ENCODE results near the gene INPP1.

Gene INPP1

DNA sequence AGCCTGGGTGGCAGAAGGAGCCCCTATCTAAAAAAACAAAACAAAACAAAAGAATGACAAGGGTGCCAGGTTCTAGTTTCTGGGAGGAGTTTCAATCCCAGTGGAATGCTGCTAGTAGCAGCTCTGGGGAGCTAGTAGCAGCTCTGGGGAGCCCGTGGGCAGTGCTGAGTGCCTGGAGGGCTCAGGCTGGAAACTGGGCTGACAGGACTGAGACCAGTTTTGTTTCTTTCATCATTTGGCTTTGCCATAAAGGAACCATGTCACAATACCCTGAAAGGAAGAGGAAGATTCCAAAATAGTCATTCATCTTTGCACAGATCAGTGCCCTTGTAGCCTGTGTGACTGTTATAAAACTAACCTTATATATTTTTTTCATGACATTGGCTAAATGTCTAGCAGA, 75.3 kb downstream of the INPP1 start:
- TF ChIP-seq CTCF (IDR thresholded peaks at IDR 0.05): no peak
- Histone ChIP-seq H3K27me3 (no peaks in the 10 kb centered on the region), H3K4me1 (peaks cover 0 to 8% (median 0%) of the 10 kb centered on the region in 4 donors), H3K27ac (no peak overlapping the region), H3K4me3 (no peak overlapping the region), H3K36me3 (no peaks in the 10 kb centered on the region), H3K9me3 (no peaks in the 10 kb centered on the region)
- intact Hi-C loops (cut with DNase I; ENCODE audit: low total_unique reads): no loop called here
- no peak for DNase-seq

DNA sequence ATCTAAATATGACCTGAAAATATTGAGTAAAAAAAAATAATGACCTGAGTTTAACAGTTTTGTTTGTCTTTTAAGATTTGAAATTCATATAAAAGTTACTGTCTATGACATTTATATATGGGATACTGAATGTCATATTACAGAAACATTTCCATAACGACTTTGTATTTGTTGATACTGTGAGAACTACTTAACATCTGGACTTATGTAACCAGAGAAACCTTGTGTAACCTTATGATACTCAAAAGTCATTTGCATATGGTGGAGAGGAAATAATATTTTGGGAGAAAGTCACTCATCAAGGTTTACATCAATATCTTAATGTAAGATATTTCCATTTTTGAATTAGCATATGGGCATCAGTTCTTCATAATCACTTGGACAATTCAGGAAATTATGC, 77.4 kb downstream of the INPP1 start:
- intact Hi-C loops (cut with DNase I; ENCODE audit: low total_unique reads): no loop called here
- no peaks in the 10 kb centered on the region for H3K9me3 ChIP-seq
- H3K27ac ChIP-seq: no peak overlapping the region
- no peak overlapping the region for H3K4me3 ChIP-seq
- H3K27me3 ChIP-seq: no peaks in the 10 kb centered on the region
- H3K36me3 ChIP-seq: no peaks in the 10 kb centered on the region
- no peak for DNase-seq
- TF ChIP-seq CTCF (IDR thresholded peaks at IDR 0.05): no peak
- peaks cover 0 to 5% (median 0%) of the 10 kb centered on the region in 4 donors for H3K4me1 ChIP-seq

All from tibial artery (tissue), 4 donors.